SK-N-MC (cell line): ENCODE measurements around the gene CAMK1D.

Source experiments
- DNase-seq: peaks from one replicate; pipeline ENCODE4 v3.0.0-alpha.2; 2011; ENCODE audit warnings: low read depth, low spot score
- H3K27ac ChIP-seq: fragments of 200-600 bp; sonication (generic); 2 replicates; pipeline ENCODE4 v1.5.1; 2016; ENCODE audit warnings: mixed run types
- H3K36me3 ChIP-seq: fragments of 200-600 bp; sonication (generic); 2 replicates; pipeline ENCODE4 v1.6.1; 2017; ENCODE audit warnings: antibody characterized with exemption, low read length, mixed read lengths; ENCODE audit not compliant: insufficient read depth
- H3K4me3 ChIP-seq: fragments of 200-600 bp; sonication (generic); 2 replicates; pipeline ENCODE4 v1.5.1; 2016
- H3K9ac ChIP-seq: fragments of 200-600 bp; sonication (generic); 2 replicates; pipeline ENCODE4 v1.8.0; 2017; ENCODE audit warnings: mixed run types, mixed read lengths; ENCODE audit not compliant: insufficient read length
- H3K9me3 ChIP-seq: fragments of 200-600 bp; sonication (generic); 2 replicates; pipeline ENCODE4 v1.6.1; 2017; ENCODE audit warnings: low read depth, mild to moderate bottlenecking, antibody characterized with exemption, low read length, moderate library complexity, mixed read lengths
- EZH2 ChIP-seq: fragments of 200-600 bp; sonication (generic); IDR thresholded peaks from one replicate; pipeline ENCODE4 v1.6.1; 2017; ENCODE audit warnings: antibody characterized with exemption
- FOXP2 ChIP-seq: optimal IDR thresholded peaks from 2 replicates; pipeline ENCODE3; 2011; ENCODE audit warnings: mild to moderate bottlenecking, moderate library complexity; ENCODE audit not compliant: insufficient read depth; ENCODE audit errors: extremely low read length, control extremely low read depth
- POLR2AphosphoS5 ChIP-seq: IDR thresholded peaks from 2 replicates; pipeline ENCODE4 v1.6.1; 2012; ENCODE audit warnings: mild to moderate bottlenecking, low read depth, low read length, borderline replicate concordance

The CAMK1D gene

GRCh38 chr10:12727832-12728215, 378.5 kb downstream of the CAMK1D start:
- H3K36me3 ChIP-seq: no peaks in the 10 kb centered on the region
- no peak overlapping the region for H3K27ac ChIP-seq
- no peaks in the 10 kb centered on the region for H3K9me3 ChIP-seq
- no peak for DNase-seq
- no peak overlapping the region for H3K9ac ChIP-seq
- H3K4me3 ChIP-seq: no peak overlapping the region
- TF ChIP-seq FOXP2 (no peak), EZH2 (no peak), POLR2AphosphoS5 (no peak)

DNA sequence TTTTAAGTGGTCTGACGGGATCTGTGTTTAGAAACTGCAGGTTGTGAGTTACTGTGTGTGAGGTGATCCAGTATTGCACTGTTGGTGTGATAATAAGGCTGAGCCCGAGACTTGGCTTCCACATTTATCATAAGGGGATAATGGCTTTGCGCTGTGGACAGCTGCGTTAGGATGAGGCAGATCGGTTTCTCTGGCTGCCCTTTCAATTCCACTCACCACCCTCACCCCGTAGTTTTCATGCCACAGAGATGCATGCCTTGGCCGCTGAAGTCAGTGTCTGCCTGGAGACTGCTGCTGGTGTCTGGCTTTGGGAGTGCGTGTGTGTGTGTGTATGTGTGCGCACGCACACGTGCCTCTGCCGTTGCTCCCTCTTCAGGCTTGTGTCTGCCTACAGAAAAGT, 379.1 kb downstream of the CAMK1D start:
- Histone ChIP-seq H3K9me3 (no peaks in the 10 kb centered on the region), H3K36me3 (no peaks in the 10 kb centered on the region), H3K9ac (no peak overlapping the region), H3K4me3 (no peak overlapping the region), H3K27ac (no peak overlapping the region)
- DNase-seq: no peak
- no peak for TF ChIP-seq EZH2
- TF ChIP-seq FOXP2: no peak
- no peak for TF ChIP-seq POLR2AphosphoS5

DNA sequence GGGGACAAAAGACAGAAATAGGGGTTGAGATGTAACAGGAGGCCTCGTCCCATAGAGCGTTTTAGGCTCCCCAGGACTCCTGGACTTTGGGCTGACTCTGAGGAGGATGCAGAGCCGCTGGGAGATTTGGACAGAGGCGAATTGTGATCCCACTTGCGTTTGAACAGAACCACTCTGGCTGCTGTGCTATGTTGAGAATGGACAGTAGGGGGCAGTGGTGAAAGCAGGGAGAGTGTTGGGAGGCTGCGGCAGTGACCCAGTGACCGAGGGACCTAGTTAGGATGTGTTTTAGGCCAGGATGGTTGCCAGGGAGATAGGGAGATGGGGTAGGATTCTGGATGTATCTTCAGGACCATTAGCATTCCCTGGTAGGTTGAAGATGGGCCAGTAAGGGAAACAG, 380.5 kb downstream of the CAMK1D start:
- H3K9me3 ChIP-seq: no peaks in the 10 kb centered on the region
- H3K4me3 ChIP-seq: no peak overlapping the region
- no peak overlapping the region for H3K27ac ChIP-seq
- TF ChIP-seq POLR2AphosphoS5: no peak
- no peak for TF ChIP-seq EZH2
- TF ChIP-seq FOXP2: no peak
- H3K9ac ChIP-seq: no peak overlapping the region
- H3K36me3 ChIP-seq: no peaks in the 10 kb centered on the region
- DNase-seq: no peak

- TF ChIP-seq FOXP2 (no peak), POLR2AphosphoS5 (no peak), EZH2 (no peak)
- no peak overlapping the region for H3K27ac ChIP-seq
- no peak for DNase-seq
- H3K36me3 ChIP-seq: no peaks in the 10 kb centered on the region
- no peak overlapping the region for H3K9ac ChIP-seq
- no peaks in the 10 kb centered on the region for H3K9me3 ChIP-seq
- no peak overlapping the region for H3K4me3 ChIP-seq
Observed at GRCh38 chr10:12730809-12731519, 381.6 kb downstream of the CAMK1D start.

DNA sequence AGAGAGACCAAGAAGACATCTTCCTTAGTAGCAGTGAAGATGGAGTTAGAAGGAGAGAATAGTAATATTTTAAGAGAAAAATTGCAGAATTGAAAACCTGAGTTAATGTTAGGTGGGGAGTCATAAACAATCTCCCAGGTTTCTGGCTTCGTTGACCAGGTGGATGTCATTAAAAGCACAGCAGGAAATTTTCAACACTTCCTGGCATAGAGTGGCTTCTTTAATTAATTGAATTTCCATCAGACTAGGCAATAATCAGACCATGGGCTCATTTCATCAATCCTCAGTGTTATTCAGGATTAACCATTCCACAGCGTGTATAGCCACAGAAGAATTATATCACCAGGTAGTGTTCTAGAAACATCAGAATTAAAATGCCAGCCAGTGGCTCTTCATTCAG, 383.9 kb downstream of the CAMK1D start:
- H3K9ac ChIP-seq: no peak overlapping the region
- TF ChIP-seq EZH2: no peak
- TF ChIP-seq POLR2AphosphoS5: no peak
- no peak for TF ChIP-seq FOXP2
- H3K27ac ChIP-seq: no peak overlapping the region
- no peaks in the 10 kb centered on the region for H3K9me3 ChIP-seq
- no peaks in the 10 kb centered on the region for H3K36me3 ChIP-seq
- DNase-seq: no peak
- no peak overlapping the region for H3K4me3 ChIP-seq

- DNase-seq: no peak
- Histone ChIP-seq H3K9ac (no peak overlapping the region), H3K27ac (no peak overlapping the region), H3K36me3 (no peaks in the 10 kb centered on the region), H3K4me3 (no peak overlapping the region), H3K9me3 (no peaks in the 10 kb centered on the region)
- no peak for TF ChIP-seq FOXP2
- TF ChIP-seq POLR2AphosphoS5: no peak
- no peak for TF ChIP-seq EZH2
Observed at GRCh38 chr10:12735843-12736462, 386.6 kb downstream of the CAMK1D start.

- no peaks in the 10 kb centered on the region for H3K9me3 ChIP-seq
- TF ChIP-seq POLR2AphosphoS5: no peak
- no peak for TF ChIP-seq FOXP2
- TF ChIP-seq EZH2: no peak
Observed at GRCh38 chr10:12740813-12741212, 391.5 kb downstream of the CAMK1D start.

DNA sequence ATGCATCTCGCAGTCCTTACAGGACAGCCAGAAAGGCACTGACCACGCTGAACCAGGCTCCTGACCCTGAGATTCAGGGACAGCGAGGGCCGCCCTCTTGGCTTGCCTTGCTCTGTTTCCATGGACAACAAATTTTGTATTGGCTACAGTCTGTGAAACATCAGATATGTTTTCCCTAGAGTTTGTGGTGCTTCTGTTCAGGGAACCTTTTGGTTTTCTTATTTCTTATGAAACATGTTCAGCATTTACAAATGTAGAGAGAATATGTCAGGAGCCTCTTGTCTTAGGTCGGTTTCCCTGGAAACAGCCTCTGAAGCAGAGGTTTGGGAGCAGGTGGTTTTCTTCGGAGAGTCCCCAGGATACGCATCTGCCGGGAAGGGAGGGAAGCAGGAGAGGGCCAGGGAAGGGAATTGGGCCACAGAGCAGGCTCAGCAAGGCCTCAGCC, 392.0 kb downstream of the CAMK1D start:
- Histone ChIP-seq H3K4me3 (no peak overlapping the region), H3K9me3 (no peaks in the 10 kb centered on the region), H3K36me3 (no peaks in the 10 kb centered on the region), H3K9ac (no peak overlapping the region), H3K27ac (no peak overlapping the region)
- no peak for TF ChIP-seq EZH2
- no peak for TF ChIP-seq POLR2AphosphoS5
- no peak for TF ChIP-seq FOXP2
- no peak for DNase-seq

More at GRCh38 chr10:12740813-12741212, 391.5 kb downstream of the CAMK1D start:
- H3K9ac ChIP-seq: no peak overlapping the region
- no peak overlapping the region for H3K27ac ChIP-seq
- no peak for DNase-seq
- H3K36me3 ChIP-seq: no peaks in the 10 kb centered on the region
- H3K4me3 ChIP-seq: no peak overlapping the region
